Neuron (in vitro differentiated cells): Measurements from ENCODE around the gene PIEZO2.

Source experiments
- H2AFZ ChIP-seq: one replicate; pipeline ENCODE4 v1.6.1; 2013; ENCODE audit warnings: low read depth, mild to moderate bottlenecking, inconsistent platforms, low read length, moderate library complexity
- H3K27me3 ChIP-seq: one replicate; pipeline ENCODE4 v1.6.1; 2013; ENCODE audit warnings: low read length; ENCODE audit not compliant: insufficient read depth
- H3K36me3 ChIP-seq: one replicate; pipeline ENCODE4 v1.6.1; 2013; ENCODE audit warnings: low read length; ENCODE audit not compliant: insufficient read depth
- H3K4me1 ChIP-seq: one replicate; pipeline ENCODE4 v1.6.1; 2013; ENCODE audit warnings: low read length; ENCODE audit not compliant: insufficient read depth
- H3K4me3 ChIP-seq: 2 replicates; pipeline ENCODE4 v1.5.1; 2013; ENCODE audit warnings: mild to moderate bottlenecking, low read length, moderate library complexity
- H3K9me3 ChIP-seq: one replicate; pipeline ENCODE4 v1.6.1; 2013; ENCODE audit warnings: low read length

Gene PIEZO2

GRCh38 chr18:11064106-11064505 is 85.3 kb downstream of the PIEZO2 start:
- Histone ChIP-seq H2AFZ (no peak overlapping the region), H3K27me3 (no peaks in the 10 kb centered on the region), H3K36me3 (no peaks in the 10 kb centered on the region), H3K9me3 (no peaks in the 10 kb centered on the region), H3K4me3 (no peak overlapping the region), H3K4me1 (no peaks in the 10 kb centered on the region)

DNA sequence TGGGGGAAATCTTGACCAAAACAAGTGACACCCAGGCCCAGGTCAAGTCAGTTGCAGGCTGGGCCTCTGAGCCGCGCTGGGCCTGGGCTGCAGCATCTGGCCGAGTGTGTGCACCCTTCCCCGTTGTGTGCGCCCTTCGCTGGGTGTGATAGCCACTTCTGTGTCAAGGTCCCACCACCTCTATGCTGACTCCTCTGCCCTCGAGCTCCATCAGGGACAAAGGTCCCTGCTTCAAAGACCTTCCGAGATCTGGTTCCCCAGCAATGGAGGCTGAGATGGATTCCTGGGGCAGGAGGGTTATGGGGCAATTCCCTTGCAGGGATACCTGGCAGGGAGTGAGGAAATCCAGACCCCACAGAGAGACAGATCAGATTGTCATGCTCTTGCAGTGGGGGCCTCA is 93.6 kb downstream of the PIEZO2 start:
- Histone ChIP-seq H3K36me3 (no peaks in the 10 kb centered on the region), H3K4me1 (no peaks in the 10 kb centered on the region), H3K27me3 (no peaks in the 10 kb centered on the region), H3K4me3 (no peak overlapping the region), H2AFZ (no peak overlapping the region), H3K9me3 (no peaks in the 10 kb centered on the region)

DNA sequence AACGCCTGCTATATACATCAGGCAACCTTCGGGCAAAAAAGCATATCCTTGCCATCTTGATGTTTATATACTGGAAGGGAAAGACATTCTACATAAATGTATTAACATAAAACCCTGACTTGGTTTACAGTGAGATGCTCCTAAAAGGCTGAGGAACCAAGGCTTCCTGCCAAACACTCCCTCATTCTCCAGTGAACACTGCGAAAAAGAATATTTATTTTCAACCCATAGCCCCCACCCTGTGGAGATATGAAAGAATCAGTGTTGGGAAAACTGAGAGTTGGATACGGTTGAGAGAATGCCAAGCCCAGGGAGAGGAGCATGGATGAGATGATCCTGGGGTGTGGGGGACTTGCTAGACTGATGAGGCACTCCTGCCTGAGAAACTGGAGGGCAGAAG is 94.9 kb downstream of the PIEZO2 start:
- Histone ChIP-seq H2AFZ (no peak overlapping the region), H3K4me1 (no peaks in the 10 kb centered on the region), H3K36me3 (no peaks in the 10 kb centered on the region), H3K9me3 (no peaks in the 10 kb centered on the region), H3K27me3 (no peaks in the 10 kb centered on the region), H3K4me3 (no peak overlapping the region)

GRCh38 chr18:11053293-11053692 is 96.1 kb downstream of the PIEZO2 start:
- H2AFZ ChIP-seq = no peak overlapping the region
- no peak overlapping the region for H3K4me3 ChIP-seq
- no peaks in the 10 kb centered on the region for H3K4me1 ChIP-seq
- no peaks in the 10 kb centered on the region for H3K9me3 ChIP-seq
- no peaks in the 10 kb centered on the region for H3K36me3 ChIP-seq
- no peaks in the 10 kb centered on the region for H3K27me3 ChIP-seq

GRCh38 chr18:11052800-11053199 is 96.6 kb downstream of the PIEZO2 start:
- Histone ChIP-seq H3K4me3 (no peak overlapping the region), H3K9me3 (no peaks in the 10 kb centered on the region), H3K36me3 (no peaks in the 10 kb centered on the region), H3K4me1 (no peaks in the 10 kb centered on the region), H3K27me3 (no peaks in the 10 kb centered on the region), H2AFZ (no peak overlapping the region)

- H3K9me3 ChIP-seq = no peaks in the 10 kb centered on the region
- H3K4me1 ChIP-seq = no peaks in the 10 kb centered on the region
- H3K4me3 ChIP-seq = no peak overlapping the region
- H2AFZ ChIP-seq = no peak overlapping the region
- H3K27me3 ChIP-seq = no peaks in the 10 kb centered on the region
- no peaks in the 10 kb centered on the region for H3K36me3 ChIP-seq
These were observed 97.9 kb downstream of the PIEZO2 start for GRCh38 chr18:11051462-11051861.

DNA sequence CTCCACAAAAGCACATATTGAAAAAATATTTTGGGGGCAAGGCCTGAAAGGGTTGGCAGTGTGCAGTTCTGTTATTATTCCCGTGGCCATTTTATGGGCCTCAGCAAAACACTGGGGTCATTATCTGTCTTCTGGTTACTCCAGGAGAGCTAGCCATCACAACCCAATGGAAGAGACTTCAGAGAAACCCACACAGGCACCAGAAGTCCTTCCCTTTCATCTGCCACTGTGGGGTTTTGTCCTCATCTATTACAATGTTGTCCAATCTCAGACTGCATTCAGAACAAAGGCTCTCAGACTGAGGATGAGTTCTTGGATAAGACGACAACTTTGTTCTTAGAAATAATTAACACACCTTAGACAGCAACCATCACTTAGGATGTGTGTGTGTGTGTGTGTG is 98.4 kb downstream of the PIEZO2 start:
- Histone ChIP-seq H3K27me3 (no peaks in the 10 kb centered on the region), H3K36me3 (no peaks in the 10 kb centered on the region)

GRCh38 chr18:11047817-11048216 is 101.6 kb downstream of the PIEZO2 start:
- H3K4me1 ChIP-seq = peaks cover 8% of the 10 kb centered on the region
- H3K4me3 ChIP-seq = no peak overlapping the region
- H3K9me3 ChIP-seq = no peaks in the 10 kb centered on the region
- no peaks in the 10 kb centered on the region for H3K27me3 ChIP-seq
- no peaks in the 10 kb centered on the region for H3K36me3 ChIP-seq
- H2AFZ ChIP-seq = no peak overlapping the region

More for the DNA sequence above, 98.4 kb downstream of the PIEZO2 start:
- Histone ChIP-seq H3K9me3 (no peaks in the 10 kb centered on the region), H3K4me1 (peaks cover 5% of the 10 kb centered on the region), H2AFZ (no peak overlapping the region), H3K4me3 (no peak overlapping the region)

DNA sequence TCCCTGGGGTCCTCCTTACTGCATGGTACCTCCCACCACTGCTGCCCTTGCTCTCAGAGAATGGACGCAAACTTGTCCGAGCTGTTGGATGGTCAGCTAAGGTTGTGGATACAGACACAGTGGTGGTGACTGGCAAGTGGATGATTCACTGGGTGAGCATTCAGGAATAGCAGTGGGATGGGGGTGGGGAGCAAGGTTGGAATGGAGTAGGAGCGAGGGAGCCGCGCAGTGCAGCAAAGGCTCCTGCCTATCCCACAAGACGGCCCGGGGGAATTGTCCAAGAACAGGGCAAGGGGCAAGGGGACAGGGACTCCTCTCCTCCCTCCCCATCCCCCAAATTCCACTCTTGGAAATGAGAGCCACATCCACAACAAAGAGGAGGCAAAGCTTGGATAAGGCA is 102.2 kb downstream of the PIEZO2 start:
- no peak overlapping the region for H3K4me3 ChIP-seq

DNA sequence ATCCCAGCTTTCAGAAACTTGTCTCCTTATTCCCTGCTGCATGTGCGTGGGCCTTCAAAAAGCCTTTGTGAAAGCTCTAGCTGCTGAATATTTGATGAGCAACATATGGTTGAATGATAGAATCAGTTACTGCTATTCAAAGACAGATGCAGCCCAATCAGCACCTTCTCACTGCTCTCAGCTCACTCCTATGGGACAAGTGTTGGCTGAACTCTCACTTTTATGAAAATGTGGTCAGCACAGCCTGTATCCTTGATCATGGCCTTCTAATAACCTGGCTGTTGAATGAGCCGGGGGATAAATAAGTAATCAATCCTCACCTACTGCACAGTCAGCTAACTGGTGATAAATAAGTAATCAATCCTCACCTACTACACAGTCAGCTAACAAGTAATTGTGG is 103.2 kb downstream of the PIEZO2 start:
- Histone ChIP-seq H2AFZ (no peak overlapping the region), H3K4me1 (peaks cover 9% of the 10 kb centered on the region), H3K27me3 (no peaks in the 10 kb centered on the region), H3K36me3 (no peaks in the 10 kb centered on the region), H3K4me3 (no peak overlapping the region), H3K9me3 (no peaks in the 10 kb centered on the region)

More for the DNA sequence above, 102.2 kb downstream of the PIEZO2 start:
- Histone ChIP-seq H3K9me3 (no peaks in the 10 kb centered on the region), H2AFZ (no peak overlapping the region), H3K36me3 (no peaks in the 10 kb centered on the region), H3K4me1 (peaks cover 8% of the 10 kb centered on the region), H3K27me3 (no peaks in the 10 kb centered on the region)

DNA sequence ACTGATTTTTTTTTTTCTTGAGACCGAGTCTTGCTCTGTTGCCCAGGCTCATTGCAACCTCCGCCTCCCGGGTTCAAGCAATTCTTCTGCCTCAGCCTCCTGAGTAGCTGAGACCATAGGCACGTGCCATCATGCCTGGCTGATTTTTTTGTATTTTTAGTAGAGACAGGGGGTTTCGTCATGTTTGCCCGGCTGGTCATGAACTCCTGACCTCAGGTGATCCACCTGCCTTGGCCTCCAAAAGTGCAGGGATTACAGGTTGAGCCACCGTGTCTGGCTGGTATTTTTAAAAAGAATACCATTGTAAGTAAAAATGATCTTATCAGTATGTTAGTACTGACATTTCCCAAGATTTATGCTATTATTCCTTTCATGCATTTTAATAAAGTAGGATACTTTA is 105.7 kb downstream of the PIEZO2 start:
- Histone ChIP-seq H3K9me3 (no peaks in the 10 kb centered on the region), H3K36me3 (no peaks in the 10 kb centered on the region), H3K27me3 (no peaks in the 10 kb centered on the region), H2AFZ (no peak overlapping the region), H3K4me1 (peaks cover 10% of the 10 kb centered on the region), H3K4me3 (no peak overlapping the region)

DNA sequence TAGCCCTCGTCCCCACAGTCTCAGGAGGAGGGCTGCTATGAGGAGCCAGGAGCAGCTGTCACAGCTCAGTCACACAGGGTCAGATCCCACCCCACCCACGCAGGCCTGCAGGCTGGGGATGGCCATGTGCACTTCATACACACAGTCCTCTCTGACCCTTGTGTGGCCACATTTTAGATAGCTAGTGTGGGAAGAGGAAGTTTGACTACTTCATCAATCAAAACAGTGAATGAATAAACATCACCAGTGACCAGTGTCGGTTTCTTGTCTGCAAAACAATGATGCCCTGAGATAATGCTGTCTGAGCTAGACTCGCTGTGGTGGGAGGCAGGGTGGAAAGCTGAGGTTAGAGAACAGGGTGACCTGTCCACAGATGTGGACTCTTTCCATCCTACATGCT is 107.1 kb downstream of the PIEZO2 start:
- Histone ChIP-seq H3K9me3 (no peaks in the 10 kb centered on the region), H2AFZ (no peak overlapping the region), H3K27me3 (no peaks in the 10 kb centered on the region), H3K4me3 (no peak overlapping the region), H3K36me3 (no peaks in the 10 kb centered on the region), H3K4me1 (peaks cover 10% of the 10 kb centered on the region)

GRCh38 chr18:11040823-11041656 is 108.3 kb downstream of the PIEZO2 start:
- Histone ChIP-seq H3K36me3 (no peaks in the 10 kb centered on the region), H3K4me3 (no peak overlapping the region), H3K4me1 (peaks cover 6% of the 10 kb centered on the region), H3K27me3 (no peaks in the 10 kb centered on the region), H2AFZ (no peak overlapping the region), H3K9me3 (no peaks in the 10 kb centered on the region)

- Histone ChIP-seq H2AFZ (no peak overlapping the region), H3K36me3 (no peaks in the 10 kb centered on the region), H3K4me3 (no peak overlapping the region), H3K9me3 (no peaks in the 10 kb centered on the region), H3K4me1 (peaks cover 2% of the 10 kb centered on the region), H3K27me3 (no peaks in the 10 kb centered on the region)
These were observed 109.0 kb downstream of the PIEZO2 start for GRCh38 chr18:11040359-11040758.
